Loucy (cell line): ENCODE measurements around the gene FAXDC2.

Source experiments
- EZH2phosphoT487 ChIP-seq: fragments of 200-600 bp; IDR thresholded peaks from 2 replicates; pipeline ENCODE4 v1.6.1; 2018; ENCODE audit warnings: antibody characterized with exemption, mild to moderate bottlenecking, moderate library complexity, borderline replicate concordance
- TF ChIP-seq, protein P1 (sequence below): fragments of 200-600 bp; sonication (generic); conservative IDR thresholded peaks from 2 replicates; pipeline ENCODE4 v1.5.1; 2014; ENCODE audit warnings: mild to moderate bottlenecking, antibody characterized with exemption, low read length

DNA sequence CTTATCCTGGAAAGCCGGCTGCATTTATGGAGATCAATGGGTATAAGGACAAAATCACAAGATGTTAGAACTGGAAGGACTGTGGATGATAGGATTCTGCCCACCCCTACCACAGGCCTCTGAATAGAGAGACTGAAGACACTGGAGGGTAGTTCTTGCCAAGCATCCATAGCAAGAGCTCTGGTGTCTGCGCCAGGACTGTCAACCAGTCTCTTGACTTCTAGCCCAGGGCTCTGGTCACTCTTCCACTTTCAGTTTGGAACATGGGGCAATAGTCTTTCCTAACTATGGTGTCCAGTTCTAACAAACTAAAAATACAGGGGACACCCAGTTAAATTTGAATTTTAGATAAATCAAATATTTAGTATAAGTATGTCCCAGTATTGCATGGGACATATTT is 71.9 kb downstream of the FAXDC2 start:
- TF ChIP-seq, protein P1, sequence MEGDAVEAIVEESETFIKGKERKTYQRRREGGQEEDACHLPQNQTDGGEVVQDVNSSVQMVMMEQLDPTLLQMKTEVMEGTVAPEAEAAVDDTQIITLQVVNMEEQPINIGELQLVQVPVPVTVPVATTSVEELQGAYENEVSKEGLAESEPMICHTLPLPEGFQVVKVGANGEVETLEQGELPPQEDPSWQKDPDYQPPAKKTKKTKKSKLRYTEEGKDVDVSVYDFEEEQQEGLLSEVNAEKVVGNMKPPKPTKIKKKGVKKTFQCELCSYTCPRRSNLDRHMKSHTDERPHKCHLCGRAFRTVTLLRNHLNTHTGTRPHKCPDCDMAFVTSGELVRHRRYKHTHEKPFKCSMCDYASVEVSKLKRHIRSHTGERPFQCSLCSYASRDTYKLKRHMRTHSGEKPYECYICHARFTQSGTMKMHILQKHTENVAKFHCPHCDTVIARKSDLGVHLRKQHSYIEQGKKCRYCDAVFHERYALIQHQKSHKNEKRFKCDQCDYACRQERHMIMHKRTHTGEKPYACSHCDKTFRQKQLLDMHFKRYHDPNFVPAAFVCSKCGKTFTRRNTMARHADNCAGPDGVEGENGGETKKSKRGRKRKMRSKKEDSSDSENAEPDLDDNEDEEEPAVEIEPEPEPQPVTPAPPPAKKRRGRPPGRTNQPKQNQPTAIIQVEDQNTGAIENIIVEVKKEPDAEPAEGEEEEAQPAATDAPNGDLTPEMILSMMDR, result no peak
- TF ChIP-seq EZH2phosphoT487, result no peak
